PC-9 (cell line): Measurements from ENCODE around the gene UBE2C.

ENCODE experiments used
- EZH2 ChIP-seq: fragments of 200-600 bp; sonication (generic); IDR thresholded peaks from 2 replicates; pipeline ENCODE4 v1.8.0; 2017; ENCODE audit warnings: antibody characterized with exemption, low read depth
- TF ChIP-seq, protein P1 (sequence below): fragments of 200-600 bp; sonication (generic); conservative IDR thresholded peaks from 2 replicates; pipeline ENCODE4 v1.6.1; 2017; ENCODE audit warnings: mixed run types, antibody characterized with exemption, mild to moderate bottlenecking, moderate library complexity

GRCh38 chr20:45842169-45842812 is 29.8 kb downstream of the UBE2C start:
- TF ChIP-seq, protein P1, sequence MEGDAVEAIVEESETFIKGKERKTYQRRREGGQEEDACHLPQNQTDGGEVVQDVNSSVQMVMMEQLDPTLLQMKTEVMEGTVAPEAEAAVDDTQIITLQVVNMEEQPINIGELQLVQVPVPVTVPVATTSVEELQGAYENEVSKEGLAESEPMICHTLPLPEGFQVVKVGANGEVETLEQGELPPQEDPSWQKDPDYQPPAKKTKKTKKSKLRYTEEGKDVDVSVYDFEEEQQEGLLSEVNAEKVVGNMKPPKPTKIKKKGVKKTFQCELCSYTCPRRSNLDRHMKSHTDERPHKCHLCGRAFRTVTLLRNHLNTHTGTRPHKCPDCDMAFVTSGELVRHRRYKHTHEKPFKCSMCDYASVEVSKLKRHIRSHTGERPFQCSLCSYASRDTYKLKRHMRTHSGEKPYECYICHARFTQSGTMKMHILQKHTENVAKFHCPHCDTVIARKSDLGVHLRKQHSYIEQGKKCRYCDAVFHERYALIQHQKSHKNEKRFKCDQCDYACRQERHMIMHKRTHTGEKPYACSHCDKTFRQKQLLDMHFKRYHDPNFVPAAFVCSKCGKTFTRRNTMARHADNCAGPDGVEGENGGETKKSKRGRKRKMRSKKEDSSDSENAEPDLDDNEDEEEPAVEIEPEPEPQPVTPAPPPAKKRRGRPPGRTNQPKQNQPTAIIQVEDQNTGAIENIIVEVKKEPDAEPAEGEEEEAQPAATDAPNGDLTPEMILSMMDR: no peak
- no peak for TF ChIP-seq EZH2
